D721Med (cell line): ENCODE data around the gene SLC22A31.

Source experiments
- DNase-seq: peaks from one replicate; pipeline ENCODE4 v3.0.0; 2011; ENCODE audit warnings: low spot score; ENCODE audit not compliant: insufficient read length
- FAIRE-seq: peaks from 2 replicates; lab custom pipeline; 2011; peaks lifted over from hg19 to GRCh38; lab: Jason Lieb, UNC
- CTCF ChIP-seq: IDR thresholded peaks from 2 replicates; pipeline ENCODE4 v1.5.1; 2012; ENCODE audit warnings: mild to moderate bottlenecking, control low read depth; ENCODE audit not compliant: insufficient read depth; ENCODE audit errors: missing control alignments

The SLC22A31 gene

GRCh38 chr16:89216315-89217137 is 16.2 kb upstream of the SLC22A31 start:
- DNase-seq (no peak), FAIRE-seq (no peak)
- TF ChIP-seq CTCF, result peak; percentile 91

DNA sequence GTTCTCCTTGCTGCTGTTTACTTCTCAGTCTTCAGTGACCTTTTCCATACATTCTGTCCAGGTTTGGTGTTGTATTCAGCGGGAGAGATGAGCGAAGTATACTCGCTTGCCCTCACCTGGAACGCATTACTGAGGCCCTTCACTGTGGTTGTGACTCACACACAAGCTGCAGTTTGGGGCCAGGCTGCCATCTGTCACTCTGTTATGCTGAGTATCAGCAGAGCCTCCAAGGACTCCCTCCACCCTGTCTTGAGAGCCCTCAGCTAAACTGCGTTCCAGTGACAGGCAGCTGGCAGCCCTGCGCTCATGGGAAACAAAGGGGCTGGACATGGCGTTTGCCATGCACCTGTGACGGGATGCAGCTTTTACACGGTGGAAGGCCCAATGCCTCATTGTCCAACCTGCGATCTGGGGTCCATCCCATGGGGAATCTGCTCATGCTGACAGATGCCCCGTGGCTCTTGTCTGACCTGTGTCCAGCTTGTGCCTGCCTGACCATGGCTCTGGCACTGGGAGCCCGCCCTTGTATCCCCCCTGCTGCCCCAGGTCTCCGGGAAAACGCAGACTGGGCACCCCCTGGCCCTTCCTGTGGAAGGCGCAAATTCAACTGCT is 10.7 kb upstream of the SLC22A31 start:
- TF ChIP-seq CTCF, result no peak
- FAIRE-seq (no peak), DNase-seq (no peak)

DNA sequence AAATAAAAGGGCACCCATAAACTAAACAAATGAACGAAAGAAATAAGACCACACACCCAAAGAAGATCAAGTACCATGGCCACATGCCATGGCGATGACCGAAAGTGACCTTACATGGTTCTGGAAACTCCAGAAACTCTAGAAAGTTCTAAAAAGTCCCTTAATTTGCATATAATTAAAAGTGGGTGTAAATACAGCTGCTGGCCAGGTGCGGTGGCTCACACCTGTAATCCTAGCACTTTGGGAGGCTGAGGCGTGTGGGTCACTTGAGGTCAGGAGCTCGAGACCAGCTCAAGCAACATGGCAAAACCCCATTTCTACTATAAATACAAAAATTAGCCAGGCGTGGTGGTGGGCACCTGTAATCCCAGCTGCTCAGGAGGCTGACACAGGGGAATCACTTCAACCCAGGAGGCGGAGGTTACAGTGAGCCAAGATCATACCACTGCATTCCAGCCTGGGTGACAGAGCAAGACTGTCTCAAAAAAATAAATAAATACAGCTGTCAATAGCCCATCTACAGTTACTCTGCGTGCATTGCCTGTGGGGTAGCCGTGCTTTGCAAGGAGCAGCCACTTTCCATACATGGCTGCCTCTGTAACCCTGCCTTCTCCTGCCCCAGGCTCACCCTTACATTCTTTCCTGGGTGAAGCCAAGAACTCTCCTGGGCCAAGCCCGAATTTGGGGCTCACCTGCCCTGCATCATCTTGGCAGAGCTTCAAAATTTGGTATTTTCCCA is 10.0 kb upstream of the SLC22A31 start:
- no peak for FAIRE-seq
- TF ChIP-seq CTCF, result no peak
- DNase-seq, result no peak

GRCh38 chr16:89209522-89210044 is 9.2 kb upstream of the SLC22A31 start:
- FAIRE-seq (no peak), DNase-seq (no peak)
- TF ChIP-seq CTCF, result no peak

DNA sequence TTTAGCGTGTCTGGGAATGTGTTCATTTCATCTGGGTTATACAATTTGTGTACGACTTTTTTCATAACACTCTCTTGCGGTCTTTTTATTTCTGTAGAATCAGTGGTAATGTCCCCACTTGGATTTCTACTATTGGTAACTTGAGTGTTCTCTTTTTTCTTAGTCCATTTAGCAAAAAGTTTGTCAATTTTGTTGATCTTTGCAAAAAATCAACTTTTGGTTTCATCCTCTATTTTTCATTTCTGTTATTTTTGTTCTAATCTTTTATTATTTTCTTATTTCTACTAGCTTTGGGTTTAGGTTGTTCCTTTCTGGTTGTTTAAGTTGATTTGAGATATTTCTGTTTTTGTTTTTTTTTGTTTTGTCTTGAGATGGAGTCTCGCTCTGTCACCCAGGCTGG is 7.7 kb upstream of the SLC22A31 start:
- DNase-seq, result no peak
- FAIRE-seq, result no peak
- no peak for TF ChIP-seq CTCF

GRCh38 chr16:89202422-89203215 is 2.3 kb upstream of the SLC22A31 start:
- no peak for DNase-seq
- no peak for TF ChIP-seq CTCF
- no peak for FAIRE-seq
